Central memory CD8-positive, alpha-beta T cell (primary cell): Measurements from ENCODE around the gene CD320.
"Not testable (repeated sequence)": the region's sequence is repeated elsewhere in the genome, so short reads cannot be mapped to it uniquely, and the experiment has no call there.

Experiments used
- ATAC-seq: fragments of 150-1000 bp; cut with Tn5 transposase; replicated peaks from 2 replicates; pipeline ENCODE4 v1.10.0; 2022; ENCODE audit warnings: mild to moderate bottlenecking, moderate FRiP score, moderate number of reproducible peaks; ENCODE audit not compliant: poor library complexity, severe bottlenecking; ENCODE audit errors: extremely low read depth
- DNase-seq, 2 donors: peaks; one replicate each; pipeline ENCODE4 v3.0.0; 2021; ENCODE audit warnings: low spot score in 2 of 2
- H3K27ac Mint-ChIP-seq: one replicate; pipeline ENCODE4 v1.8.0; 2022; ENCODE audit warnings: low read depth, mild to moderate bottlenecking, moderate library complexity, mixed read lengths
- H3K27me3 Mint-ChIP-seq: one replicate; pipeline ENCODE4 v1.8.0; 2022; ENCODE audit warnings: mixed read lengths
- H3K36me3 Mint-ChIP-seq: one replicate; pipeline ENCODE4 v1.8.0; 2022; ENCODE audit warnings: mild to moderate bottlenecking, moderate library complexity, mixed read lengths; ENCODE audit not compliant: insufficient read depth
- H3K4me1 Mint-ChIP-seq: one replicate; pipeline ENCODE4 v1.8.0; 2022; ENCODE audit warnings: mixed read lengths
- H3K4me3 Mint-ChIP-seq: one replicate; pipeline ENCODE4 v1.8.0; 2022; ENCODE audit warnings: mild to moderate bottlenecking, moderate library complexity, mixed read lengths
- H3K9me3 Mint-ChIP-seq: one replicate; pipeline ENCODE4 v1.8.0; 2022; ENCODE audit warnings: mixed read lengths

The CD320 gene

DNA sequence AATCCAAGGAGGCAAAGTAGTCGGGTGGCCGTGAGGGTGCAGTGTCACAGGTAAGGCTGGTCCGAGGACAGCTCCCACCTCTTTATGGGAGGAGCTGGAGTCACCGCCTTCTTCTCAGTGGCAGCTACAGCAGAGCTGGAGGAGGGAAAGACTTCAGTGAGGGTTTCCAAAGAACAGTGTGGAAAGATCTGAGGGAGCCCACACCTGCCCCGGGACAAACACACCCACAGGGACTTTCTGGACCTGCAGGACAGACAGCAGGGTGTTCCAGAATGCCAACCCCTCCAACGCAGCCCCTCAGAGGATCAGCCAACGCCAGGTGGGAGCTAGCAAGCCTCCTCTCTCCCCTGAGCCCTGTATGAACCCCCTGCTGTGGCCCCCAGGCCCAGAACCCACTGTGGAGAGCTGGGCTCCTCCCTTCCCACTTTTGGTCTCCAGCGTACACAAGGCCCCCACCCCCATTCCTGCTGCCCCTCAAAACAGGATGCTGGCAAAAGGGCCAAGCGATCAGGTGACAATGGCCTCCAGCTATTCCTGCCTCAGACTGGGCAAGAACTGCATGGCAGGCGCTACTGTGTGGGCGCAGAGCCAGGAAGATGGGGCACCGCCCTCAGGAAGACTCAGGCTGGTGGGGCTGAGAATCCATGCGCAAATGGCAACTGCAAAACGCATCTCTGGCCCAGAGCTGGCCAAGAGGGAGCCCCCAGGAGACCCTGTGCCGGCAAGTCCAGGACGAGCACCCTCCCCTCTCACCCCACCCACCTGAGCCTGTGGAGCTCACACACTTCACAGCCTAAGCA lies 3.5 kb upstream of the CD320 start:
- ATAC-seq (no peak), DNase-seq (no peak)
- no peaks in the 10 kb centered on the region for H3K27me3 Mint-ChIP-seq
- no peak overlapping the region for H3K4me3 Mint-ChIP-seq
- H3K9me3 Mint-ChIP-seq = no peaks in the 10 kb centered on the region
- H3K27ac Mint-ChIP-seq = no peak overlapping the region
- peaks cover 21% of the 10 kb centered on the region for H3K4me1 Mint-ChIP-seq
- peaks cover 33% of the 10 kb centered on the region for H3K36me3 Mint-ChIP-seq

DNA sequence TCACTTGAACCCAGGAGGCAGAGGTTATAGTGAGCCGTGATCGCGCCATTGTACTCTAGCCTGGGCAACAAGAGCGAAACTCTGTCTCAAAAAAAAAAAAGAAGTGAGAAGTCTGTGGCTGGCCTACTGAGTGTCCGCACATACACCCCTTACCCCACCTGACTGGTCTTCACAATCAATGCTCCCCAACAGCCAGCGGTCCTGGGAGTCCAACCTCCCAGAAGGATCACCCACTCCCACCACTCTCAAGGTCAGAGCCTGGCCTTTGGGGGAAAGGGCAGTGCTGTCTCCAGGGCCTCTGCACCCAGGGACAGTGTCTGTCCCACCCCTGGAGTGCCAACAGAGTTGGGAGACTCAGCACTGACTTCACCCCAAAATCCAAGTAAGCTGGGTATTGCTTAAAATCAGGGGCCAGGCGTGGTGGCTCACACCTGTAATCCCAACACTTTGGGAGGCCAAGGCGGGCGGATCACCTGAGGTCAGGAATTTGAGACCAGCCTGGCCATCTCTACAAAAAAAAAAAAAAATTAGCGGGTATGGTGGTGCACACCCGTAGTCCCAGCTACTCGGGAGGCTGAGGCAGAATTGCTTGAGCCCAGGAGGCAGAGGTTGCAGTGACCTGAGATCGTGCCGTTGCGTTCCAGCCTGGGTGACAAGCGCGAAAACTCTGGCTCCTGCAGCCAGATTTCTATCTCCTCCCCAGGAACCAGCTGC lies 2.3 kb upstream of the CD320 start:
- Mint-ChIP-seq H3K4me3 (no peak overlapping the region), H3K27ac (no peak overlapping the region), H3K27me3 (no peaks in the 10 kb centered on the region), H3K36me3 (peaks cover 28% of the 10 kb centered on the region), H3K4me1 (peaks cover 31% of the 10 kb centered on the region), H3K9me3 (no peaks in the 10 kb centered on the region)
- ATAC-seq (no peak), DNase-seq (no peak)

DNA sequence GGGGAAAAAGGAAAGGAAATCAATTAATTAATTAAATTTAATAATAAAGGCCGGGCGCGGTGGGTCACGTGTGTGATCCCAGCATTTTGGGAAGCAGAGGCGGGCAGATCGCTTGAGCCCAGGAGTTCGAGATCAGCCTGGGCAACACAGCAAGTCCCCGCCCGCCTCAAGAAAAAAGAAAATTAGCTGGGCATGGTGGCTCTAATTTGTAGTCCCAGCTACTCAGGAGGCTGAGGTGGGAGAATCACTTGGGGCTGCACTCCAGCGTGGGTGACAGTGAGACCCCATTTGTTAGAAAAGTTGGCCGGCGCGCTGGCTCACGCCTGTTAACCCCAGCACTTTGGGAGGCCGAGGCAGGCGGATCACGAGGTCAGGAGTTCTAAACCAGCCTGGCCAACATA lies 733 bp upstream of the CD320 start:
- Mint-ChIP-seq H3K36me3 (peaks cover 20% of the 10 kb centered on the region), H3K9me3 (no peaks in the 10 kb centered on the region), H3K4me3 (peak overlapping the region; percentile 91), H3K27ac (peak overlapping the region; percentile 93), H3K4me1 (peaks cover 31% of the 10 kb centered on the region), H3K27me3 (no peaks in the 10 kb centered on the region)
- ATAC-seq = no peak
- peak in 1 of 2 donors; percentile 6 for DNase-seq

DNA sequence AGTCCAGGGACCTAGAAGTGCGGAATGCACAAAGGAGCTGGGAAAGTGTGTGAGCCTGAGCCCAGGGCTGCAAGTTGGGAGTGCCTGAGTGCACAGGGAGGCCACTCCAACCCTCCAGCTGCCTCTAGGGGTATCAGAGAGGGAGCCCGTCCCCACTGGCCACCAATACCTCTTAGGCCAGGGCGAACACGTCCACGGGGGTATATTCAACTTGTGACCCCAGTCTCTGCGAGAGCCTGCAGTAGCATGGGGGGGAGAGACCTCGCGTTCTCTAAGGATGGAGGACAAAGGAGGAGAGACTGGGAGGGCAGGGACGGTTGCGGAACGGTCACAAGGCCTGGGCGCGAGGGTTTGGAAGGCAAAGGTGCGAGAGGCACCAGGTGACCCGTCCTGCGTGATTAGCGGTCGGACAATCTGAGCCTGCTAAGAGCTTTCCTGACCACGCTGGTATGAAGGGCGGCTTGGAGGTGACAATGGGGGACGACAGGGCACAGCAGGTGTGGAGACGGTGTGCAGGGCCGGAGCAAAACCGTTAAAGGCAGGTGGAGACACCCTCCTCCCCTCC lies 676 bp downstream of the CD320 start:
- H3K9me3 Mint-ChIP-seq = no peaks in the 10 kb centered on the region
- H3K27ac Mint-ChIP-seq = peak overlapping the region; percentile 93
- no peak for ATAC-seq
- peaks cover 15% of the 10 kb centered on the region for H3K36me3 Mint-ChIP-seq
- peak overlapping the region; percentile 91 for H3K4me3 Mint-ChIP-seq
- no peak for DNase-seq
- H3K27me3 Mint-ChIP-seq = no peaks in the 10 kb centered on the region
- peaks cover 31% of the 10 kb centered on the region for H3K4me1 Mint-ChIP-seq

DNA sequence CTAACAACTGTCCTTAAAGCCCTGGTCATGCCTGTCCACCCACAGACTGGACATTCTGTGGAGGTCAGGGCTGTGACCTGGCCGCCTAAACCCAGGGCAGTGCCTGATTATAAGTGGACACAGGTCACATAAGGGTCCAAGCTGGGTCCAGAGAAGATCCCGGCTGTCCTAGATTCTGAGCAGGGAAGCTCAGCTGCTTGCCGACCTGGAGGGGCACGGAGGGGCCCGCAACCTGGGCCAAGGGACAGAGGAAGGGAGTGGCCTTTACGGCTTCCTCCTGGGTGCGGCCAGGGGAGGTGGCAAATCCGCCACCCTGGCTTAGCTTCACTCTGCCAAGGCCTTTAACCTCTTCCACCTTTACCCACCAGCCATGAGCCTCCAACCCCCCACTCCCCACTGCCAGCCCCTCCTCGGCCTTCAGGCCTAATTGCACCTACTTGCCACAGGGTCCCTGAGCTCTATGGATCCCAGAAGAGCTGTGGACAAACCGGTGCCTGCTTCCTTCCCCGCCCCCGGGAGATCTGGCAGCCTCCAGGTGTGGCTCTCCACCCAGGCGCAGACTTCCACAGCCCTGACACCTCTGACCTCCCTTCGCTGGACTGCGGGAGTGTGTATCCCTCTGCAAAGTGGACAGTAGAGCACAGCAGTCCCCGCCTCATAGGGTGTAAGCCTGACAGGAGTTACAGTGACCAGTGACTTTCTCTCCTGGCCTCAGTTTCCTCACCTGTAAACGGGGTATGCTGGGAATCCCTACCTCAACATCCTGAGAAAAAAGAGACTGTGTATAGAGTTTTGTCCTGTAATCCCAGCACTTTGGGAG lies 1.7 kb downstream of the CD320 start:
- DNase-seq (no peak), ATAC-seq (no peak)
- Mint-ChIP-seq H3K27me3 (no peaks in the 10 kb centered on the region), H3K4me3 (peak overlapping the region; percentile 91), H3K27ac (peak overlapping the region; percentile 93), H3K4me1 (peaks cover 31% of the 10 kb centered on the region), H3K36me3 (peaks cover 15% of the 10 kb centered on the region), H3K9me3 (no peaks in the 10 kb centered on the region)

DNA sequence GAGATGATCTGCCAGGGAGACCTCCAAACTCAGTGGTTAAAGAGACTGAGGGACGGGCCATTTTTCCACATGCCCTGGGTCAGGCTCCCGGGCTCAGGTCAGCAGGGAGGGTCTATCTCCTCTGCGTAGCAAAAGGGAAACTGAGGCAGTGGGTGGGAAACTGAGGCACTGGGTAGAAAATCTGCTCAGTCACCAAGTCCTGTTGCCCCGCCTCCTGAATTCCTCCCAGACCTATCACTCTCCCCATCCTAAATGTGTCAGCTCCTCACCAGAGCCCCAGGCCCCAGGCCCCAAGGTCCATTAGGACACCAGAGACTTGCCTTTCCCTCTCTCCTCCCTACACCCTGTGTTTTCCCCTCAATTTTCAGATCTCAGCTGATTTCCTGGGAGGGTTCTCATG lies 2.4 kb downstream of the CD320 start:
- Mint-ChIP-seq H3K36me3 (peaks cover 12% of the 10 kb centered on the region), H3K4me3 (peak overlapping the region; percentile 91), H3K4me1 (peaks cover 31% of the 10 kb centered on the region), H3K9me3 (no peaks in the 10 kb centered on the region), H3K27me3 (no peaks in the 10 kb centered on the region), H3K27ac (peak overlapping the region; percentile 93)
- no peak for ATAC-seq
- DNase-seq = no peak

DNA sequence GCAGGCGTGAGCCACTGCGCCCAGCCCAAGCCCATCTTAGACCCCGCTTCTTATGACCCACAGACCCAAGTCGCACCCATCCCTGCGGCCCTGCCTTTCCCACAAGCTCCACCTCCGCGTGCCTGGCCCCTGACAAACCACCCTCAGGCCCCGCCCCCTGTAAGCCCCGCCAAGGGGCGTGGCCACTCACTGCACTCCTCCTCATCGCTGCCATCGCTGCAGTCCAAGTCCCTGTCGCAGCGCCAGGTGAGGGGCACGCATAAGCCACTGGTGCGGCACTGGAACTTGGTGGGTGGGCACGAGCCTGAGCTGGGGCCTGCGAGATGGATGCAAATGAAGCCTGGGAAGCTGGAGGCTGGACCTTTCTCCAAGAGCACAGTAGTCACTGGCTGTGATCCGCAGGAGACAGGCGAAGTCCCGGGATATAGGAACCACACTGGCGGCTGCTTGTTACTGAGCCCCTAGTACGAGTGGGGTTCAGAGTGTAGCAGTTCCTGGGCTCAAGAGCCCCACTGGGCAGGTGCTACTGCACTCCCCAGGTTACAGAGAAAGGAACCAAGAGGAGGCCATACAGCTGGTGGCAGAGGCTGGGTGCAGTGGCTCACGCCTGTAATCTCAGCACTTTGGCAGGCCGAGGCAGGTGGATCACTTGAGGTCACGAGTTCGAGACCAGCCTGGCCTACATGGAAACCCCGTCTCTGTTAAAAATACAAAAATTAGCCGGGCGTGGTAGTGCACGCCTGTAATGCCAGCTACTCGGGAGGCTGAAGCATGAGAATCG lies 3.1 kb downstream of the CD320 start:
- Mint-ChIP-seq H3K4me3 (no peak overlapping the region), H3K27me3 (no peaks in the 10 kb centered on the region), H3K9me3 (no peaks in the 10 kb centered on the region), H3K27ac (peak overlapping the region; percentile 68), H3K36me3 (peaks cover 11% of the 10 kb centered on the region), H3K4me1 (peaks cover 31% of the 10 kb centered on the region)
- no peak for ATAC-seq
- no peak for DNase-seq

DNA sequence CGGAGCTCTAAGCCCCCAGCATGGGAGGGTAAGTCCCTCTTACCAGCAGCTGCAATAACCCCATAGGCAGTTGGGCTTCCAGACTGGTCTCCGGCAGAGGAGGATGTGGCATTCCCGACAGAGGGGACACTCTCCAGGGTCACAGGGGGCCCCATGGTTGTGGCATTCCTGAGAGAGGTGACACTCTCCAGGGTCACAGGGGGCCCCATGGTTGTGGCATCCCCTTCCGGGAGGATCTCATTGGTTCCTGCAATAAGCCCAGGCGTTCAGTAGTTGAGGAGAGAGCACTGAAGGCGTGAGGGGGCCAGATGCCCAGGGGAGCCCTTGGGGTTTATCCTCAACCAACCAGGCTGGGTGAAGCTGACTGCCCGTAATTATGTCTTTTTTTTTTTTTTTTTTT lies 5.4 kb downstream of the CD320 start:
- Mint-ChIP-seq H3K4me1 (peaks cover 21% of the 10 kb centered on the region), H3K36me3 (peaks cover 10% of the 10 kb centered on the region), H3K4me3 (no peak overlapping the region), H3K9me3 (no peaks in the 10 kb centered on the region), H3K27me3 (no peaks in the 10 kb centered on the region), H3K27ac (no peak overlapping the region)
- DNase-seq (no peak), ATAC-seq (no peak)

DNA sequence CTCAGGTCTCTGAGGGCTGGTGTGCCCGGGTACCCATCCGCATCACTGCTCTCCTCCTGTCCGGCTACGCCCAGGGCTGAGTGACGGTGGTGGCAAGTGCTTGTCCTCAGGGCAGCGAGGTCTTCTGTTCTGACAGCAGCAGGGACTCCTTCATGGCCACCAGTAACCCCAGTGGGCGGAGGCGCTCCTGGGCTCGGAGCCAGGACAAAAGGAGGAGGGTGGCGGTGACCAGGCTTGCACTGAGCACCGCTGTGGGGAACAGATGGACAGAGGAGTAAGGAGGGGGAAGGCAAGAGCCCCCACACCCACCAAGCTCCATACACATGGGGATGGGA lies 5.8 kb downstream of the CD320 start:
- DNase-seq (no peak), ATAC-seq (no peak)
- Mint-ChIP-seq H3K36me3 (peaks cover 7% of the 10 kb centered on the region), H3K9me3 (no peaks in the 10 kb centered on the region), H3K27ac (no peak overlapping the region), H3K4me1 (peaks cover 16% of the 10 kb centered on the region), H3K27me3 (no peaks in the 10 kb centered on the region), H3K4me3 (no peak overlapping the region)

DNA sequence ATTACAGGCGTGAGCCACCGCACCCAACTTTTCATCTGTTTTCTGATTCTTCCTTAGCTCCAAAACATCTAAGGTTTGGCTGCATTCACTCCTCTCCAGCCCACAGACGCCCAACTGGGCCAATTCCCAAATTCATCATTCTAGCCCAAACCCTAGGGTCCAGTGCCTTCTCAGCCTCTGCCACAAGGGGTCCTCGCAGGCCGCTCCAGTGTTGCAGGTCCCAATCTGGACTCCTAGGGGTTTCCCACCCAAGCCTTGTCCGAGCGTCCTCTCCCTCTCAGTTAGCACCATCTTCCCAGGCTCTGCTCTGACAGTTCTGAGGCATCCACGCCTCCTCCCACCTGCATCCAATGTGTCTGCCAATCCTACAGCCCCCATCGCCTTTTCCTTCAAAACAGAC lies 16.8 kb downstream of the CD320 start:
- not testable (repeated sequence) for H3K4me1 Mint-ChIP-seq, H3K27ac Mint-ChIP-seq, H3K27me3 Mint-ChIP-seq, DNase-seq, H3K36me3 Mint-ChIP-seq, H3K4me3 Mint-ChIP-seq, ATAC-seq, H3K9me3 Mint-ChIP-seq

DNA sequence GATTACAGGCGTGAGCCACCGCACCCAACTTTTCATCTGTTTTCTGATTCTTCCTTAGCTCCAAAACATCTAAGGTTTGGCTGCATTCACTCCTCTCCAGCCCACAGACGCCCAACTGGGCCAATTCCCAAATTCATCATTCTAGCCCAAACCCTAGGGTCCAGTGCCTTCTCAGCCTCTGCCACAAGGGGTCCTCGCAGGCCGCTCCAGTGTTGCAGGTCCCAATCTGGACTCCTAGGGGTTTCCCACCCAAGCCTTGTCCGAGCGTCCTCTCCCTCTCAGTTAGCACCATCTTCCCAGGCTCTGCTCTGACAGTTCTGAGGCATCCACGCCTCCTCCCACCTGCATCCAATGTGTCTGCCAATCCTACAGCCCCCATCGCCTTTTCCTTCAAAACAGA lies 31.6 kb downstream of the CD320 start:
- H3K27ac Mint-ChIP-seq, ATAC-seq: not testable (repeated sequence)

DNA sequence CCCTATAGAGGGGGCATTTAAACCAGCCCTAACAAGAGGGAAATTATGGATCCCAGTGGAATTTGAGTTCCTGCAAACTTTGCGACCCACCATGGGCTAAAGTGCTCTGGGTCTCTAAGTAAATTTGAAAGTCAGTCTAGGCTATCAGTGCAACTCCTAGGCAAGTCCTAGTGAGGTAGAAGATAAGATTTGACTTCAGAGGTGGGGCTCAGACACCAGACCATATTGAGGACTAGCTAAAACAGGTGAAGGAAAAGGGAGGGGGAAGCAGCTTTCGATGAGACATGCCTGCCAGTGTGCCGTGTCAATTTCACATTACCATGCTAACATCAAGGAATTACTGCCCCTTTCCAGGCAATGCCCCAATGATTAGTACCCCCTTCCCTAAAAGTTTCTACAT lies 38.4 kb downstream of the CD320 start:
- peak overlapping the region; percentile 96 for H3K27ac Mint-ChIP-seq
- H3K27me3 Mint-ChIP-seq = no peaks in the 10 kb centered on the region
- DNase-seq = no peak
- peak overlapping the region; percentile 86 for H3K4me3 Mint-ChIP-seq
- peaks cover 4% of the 10 kb centered on the region for H3K36me3 Mint-ChIP-seq
- H3K9me3 Mint-ChIP-seq = no peaks in the 10 kb centered on the region
- ATAC-seq = no peak
- peaks cover 16% of the 10 kb centered on the region for H3K4me1 Mint-ChIP-seq

More for the DNA sequence above, 31.6 kb downstream of the CD320 start:
- not testable (repeated sequence) for H3K27me3 Mint-ChIP-seq, H3K36me3 Mint-ChIP-seq, H3K4me1 Mint-ChIP-seq, DNase-seq, H3K9me3 Mint-ChIP-seq, H3K4me3 Mint-ChIP-seq
